Liver (tissue), 9 donors: ENCODE results near the gene VCX. TPM values are rescaled to one million over a fixed set of nuclear protein-coding genes. Genes with fewer than 3 reads are reported as not detected.

ENCODE experiments used
- DNase-seq: peaks from one replicate; pipeline ENCODE4 v3.0.0-alpha.2; 2017; ENCODE audit warnings: low spot score
- H3K27ac ChIP-seq, 2 donors: one replicate each; pipeline ENCODE4 v1.7.0; 2013; ENCODE audit warnings: inconsistent platforms in 2 of 2, low read length in 2 of 2, control low read depth in 1 of 2, low read depth in 1 of 2, mild to moderate bottlenecking in 1 of 2
- H3K27me3 ChIP-seq, 4 donors: one replicate each; pipeline versions ENCODE4 v1.6.1 to v1.7.0; 2013; ENCODE audit warnings: low read length in 3 of 4, inconsistent platforms in 1 of 4, mild to moderate bottlenecking in 1 of 4, moderate library complexity in 1 of 4; ENCODE audit not compliant: control insufficient read depth in 4 of 4, insufficient read depth in 4 of 4
- H3K36me3 ChIP-seq, 4 donors: one replicate each; pipeline versions ENCODE4 v1.6.1 to v1.7.0; 2013; ENCODE audit warnings: low read length in 3 of 4, mild to moderate bottlenecking in 3 of 4, low read depth in 1 of 4, moderate library complexity in 1 of 4; ENCODE audit not compliant: control insufficient read depth in 4 of 4, insufficient read depth in 3 of 4
- H3K4me1 ChIP-seq, 4 donors: one replicate each; pipeline versions ENCODE4 v1.6.1 to v1.7.0; 2013; ENCODE audit warnings: low read length in 3 of 4, mild to moderate bottlenecking in 3 of 4, moderate library complexity in 1 of 4; ENCODE audit not compliant: control insufficient read depth in 4 of 4, insufficient read depth in 4 of 4
- H3K4me3 ChIP-seq, 3 donors: one replicate each; pipeline versions ENCODE4 v1.6.1 to v1.7.0; 2013; ENCODE audit warnings: low read length in 3 of 3, control low read depth in 1 of 3, low read depth in 1 of 3, mild to moderate bottlenecking in 1 of 3
- H3K9ac ChIP-seq, 2 donors: one replicate each; pipeline ENCODE4 v1.7.0; 2013; ENCODE audit warnings: low read length in 2 of 2, mild to moderate bottlenecking in 2 of 2, moderate library complexity in 2 of 2, control low read depth in 1 of 2, low read depth in 1 of 2
- H3K9me3 ChIP-seq, 4 donors: one replicate each; pipeline versions ENCODE4 v1.6.1 to v1.7.0; 2013; ENCODE audit warnings: low read length in 3 of 4; ENCODE audit not compliant: control insufficient read depth in 4 of 4
- CTCF ChIP-seq: fragments of 150-350 bp; IDR thresholded peaks from 2 replicates; pipeline ENCODE4 v1.5.1; 2017; ENCODE audit warnings: improper control_type of control experiment, low read depth, low read length; ENCODE audit not compliant: missing input control
- EGR1 ChIP-seq, 2 donors: IDR thresholded peaks; 2 replicates each; pipeline ENCODE4 v1.6.1; 2016 to 2018; ENCODE audit warnings: antibody characterized with exemption in 2 of 2, low read depth in 2 of 2
- FOXA1 ChIP-seq: IDR thresholded peaks from 2 replicates; pipeline ENCODE4 v1.6.1; 2016; ENCODE audit warnings: antibody characterized with exemption
- GABPA ChIP-seq, 2 donors: IDR thresholded peaks in 1 of 2; conservative IDR thresholded peaks in 1 of 2; 2 replicates each; pipeline ENCODE4 v1.6.1; 2016; ENCODE audit warnings: antibody characterized with exemption in 2 of 2, mild to moderate bottlenecking in 1 of 2, moderate library complexity in 1 of 2
- HNF4A ChIP-seq, 2 donors: conservative IDR thresholded peaks; 2 replicates each; pipeline ENCODE4 v1.6.1; 2016; ENCODE audit warnings: antibody characterized with exemption in 2 of 2, mild to moderate bottlenecking in 2 of 2
- MAX ChIP-seq: IDR thresholded peaks from 2 replicates; pipeline ENCODE4 v1.6.1; 2016; ENCODE audit warnings: antibody characterized with exemption
- RAD21 ChIP-seq, 2 donors: IDR thresholded peaks; 2 replicates each; pipeline ENCODE4 v1.6.1; 2016; ENCODE audit warnings: antibody characterized with exemption in 2 of 2, mild to moderate bottlenecking in 2 of 2
- REST ChIP-seq: IDR thresholded peaks from 2 replicates; pipeline ENCODE4 v1.6.1; 2016; ENCODE audit warnings: antibody characterized with exemption, mild to moderate bottlenecking
- SP1 ChIP-seq: IDR thresholded peaks from 2 replicates; pipeline ENCODE4 v1.6.1; 2018; ENCODE audit warnings: antibody characterized with exemption, mild to moderate bottlenecking
- TAF1 ChIP-seq: conservative IDR thresholded peaks from 2 replicates; pipeline ENCODE4 v1.6.1; 2016; ENCODE audit warnings: antibody characterized with exemption, mild to moderate bottlenecking
- YY1 ChIP-seq: IDR thresholded peaks from 2 replicates; pipeline ENCODE4 v1.6.1; 2016; ENCODE audit warnings: antibody characterized with exemption, mild to moderate bottlenecking
- ZBTB33 ChIP-seq: IDR thresholded peaks from 2 replicates; pipeline ENCODE4 v1.6.1; 2016; ENCODE audit warnings: antibody characterized with exemption
- WGBS: extraction: QIAGEN DNeasy Blood & Tissue Kit; methylation state at CpG from one replicate; pipeline ENCODE4 v1.1.7; 2013; 5-methylcytosine and 5-hydroxymethylcytosine counted together
- polyA plus RNA-seq, 2 donors: library from polyadenylated mRNA; stranded (reverse) in 1 of 2; unstranded in 1 of 2; fragments of 200-250 nt in 1 of 2; fragments of >200 nt in 1 of 2; fragmentation: Nextera tagmentation in 1 of 2; extraction: Ambion mirVana in 1 of 2; gene quantifications; one replicate each; pipeline versions ENCODE4 v1.2.1 to v1.2.3, GENCODE V29; 2013 to 2015
- total RNA-seq, 2 donors: library from RNA; depleted of rRNA; stranded (reverse); fragments of >200 nt; gene quantifications; one replicate each; pipeline ENCODE4 v1.2.3, GENCODE V29; 2014
- TF ChIP-seq, protein P1 (sequence below): IDR thresholded peaks from 2 replicates; pipeline ENCODE4 v1.6.1; 2016; ENCODE audit warnings: antibody characterized with exemption
- donor health status: healthy.
- donor health status: healthy.
- donor health status: healthy.
- donor health status: healthy.
- donor health status: healthy.

Gene VCX
- total and polyA plus RNA-seq, 4 donors: not detected

GRCh38 chrX:7852166-7852565, 9.2 kb downstream of the VCX start:
- Histone ChIP-seq H3K27ac (no peak overlapping the region), H3K4me1 (no peaks in the 10 kb centered on the region), H3K4me3 (no peak overlapping the region), H3K9ac (no peak overlapping the region), H3K27me3 (peaks cover 0 to under 1% (median 0%) of the 10 kb centered on the region in 4 donors), H3K36me3 (no peaks in the 10 kb centered on the region), H3K9me3 (no peaks in the 10 kb centered on the region)
- WGBS: 9% methylated on average over 1 of the region's 1 CpG
- DNase-seq: no peak
- TF ChIP-seq FOXA1 (no peak), HNF4A (conservative IDR thresholded peaks at IDR 0.05) (no peak), MAX (no peak), CTCF (no peak), RAD21 (IDR thresholded peaks at IDR 0.05) (no peak), YY1 (no peak), TAF1 (no peak), SP1 (no peak), ZBTB33 (no peak), REST (no peak), GABPA (IDR thresholded peaks at IDR 0.05 in 1 of 2, conservative IDR thresholded peaks at IDR 0.05 in 1 of 2) (no peak), EGR1 (IDR thresholded peaks at IDR 0.05; ENCODE audit: low read depth in 2 of 2) (no peak)
- TF ChIP-seq, protein P1, sequence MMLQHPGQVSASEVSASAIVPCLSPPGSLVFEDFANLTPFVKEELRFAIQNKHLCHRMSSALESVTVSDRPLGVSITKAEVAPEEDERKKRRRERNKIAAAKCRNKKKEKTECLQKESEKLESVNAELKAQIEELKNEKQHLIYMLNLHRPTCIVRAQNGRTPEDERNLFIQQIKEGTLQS: no peak

DNA sequence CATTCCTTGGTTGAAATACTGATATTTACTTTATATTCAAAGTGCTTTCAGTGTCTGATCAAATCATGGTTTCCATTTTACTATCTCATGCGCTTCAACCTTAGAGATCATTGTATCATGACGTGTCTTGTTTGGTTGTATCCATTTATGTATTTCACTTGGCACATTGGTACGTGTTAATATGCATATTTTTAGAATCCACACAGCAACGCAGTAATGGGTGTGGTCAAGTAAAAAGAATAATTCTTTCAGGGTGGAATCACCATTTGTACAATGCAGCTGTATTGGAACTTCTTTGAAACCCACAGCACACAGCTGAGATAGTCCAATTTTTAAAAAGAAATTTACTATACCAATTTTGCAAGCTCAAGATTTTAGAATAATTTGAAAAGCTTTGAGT, 29.1 kb downstream of the VCX start:
- no peaks in the 10 kb centered on the region for H3K27me3 ChIP-seq
- 83% methylated on average over 4 of the region's 4 CpGs for WGBS
- H3K9me3 ChIP-seq: no peaks in the 10 kb centered on the region
- no peak for TF ChIP-seq FOXA1
- H3K9ac ChIP-seq: no peak overlapping the region
- H3K36me3 ChIP-seq: no peaks in the 10 kb centered on the region
- no peak overlapping the region for H3K4me3 ChIP-seq
- no peak for DNase-seq
- H3K27ac ChIP-seq: no peak overlapping the region
- no peaks in the 10 kb centered on the region for H3K4me1 ChIP-seq
